Ectodermal cell (in vitro differentiated cells): ENCODE results near the gene LILRB5.
"Not testable (repeated sequence)": the region's sequence is repeated elsewhere in the genome, so short reads cannot be mapped to it uniquely, and the experiment has no call there.

Experiments
- H3K27ac ChIP-seq: 2 replicates; pipeline ENCODE4 v1.7.0; 2013; ENCODE audit warnings: mild to moderate bottlenecking, low read depth, low read length; ENCODE audit not compliant: insufficient read depth, poor library complexity, severe bottlenecking
- H3K27me3 ChIP-seq: 2 replicates; pipeline ENCODE4 v1.7.0; 2013; ENCODE audit warnings: mild to moderate bottlenecking, low read length; ENCODE audit not compliant: insufficient read depth, control insufficient read depth, poor library complexity, severe bottlenecking
- H3K36me3 ChIP-seq: one replicate; pipeline ENCODE4 v1.7.0; 2013; ENCODE audit warnings: low read length; ENCODE audit not compliant: control insufficient read depth, insufficient read depth
- H3K4me1 ChIP-seq: one replicate; pipeline ENCODE4 v1.7.0; 2013; ENCODE audit warnings: low read length; ENCODE audit not compliant: control insufficient read depth, insufficient read depth
- H3K4me3 ChIP-seq: 2 replicates; pipeline ENCODE4 v1.7.0; 2013; ENCODE audit warnings: low read depth, low read length, control low read depth; ENCODE audit not compliant: insufficient read depth
- H3K9me3 ChIP-seq: 2 replicates; pipeline ENCODE4 v1.7.0; 2013; ENCODE audit warnings: mild to moderate bottlenecking, low read length, moderate library complexity; ENCODE audit not compliant: control insufficient read depth
- WGBS, 2 experiments: methylation state at CpG; one replicate each; pipeline ENCODE4 v1.1.7; 2013; ENCODE audit warnings: missing lambda C conversion rate in 2 of 2; 5-methylcytosine and 5-hydroxymethylcytosine counted together

Gene LILRB5

GRCh38 chr19:54243809-54244208 is 13.3 kb downstream of the LILRB5 start:
- WGBS, 2 experiments, result 76 to 83% methylated on average over 3 to 4 of the region's 8 CpGs
- H3K4me3 ChIP-seq, H3K27ac ChIP-seq, H3K27me3 ChIP-seq, H3K4me1 ChIP-seq, H3K36me3 ChIP-seq, H3K9me3 ChIP-seq: not testable (repeated sequence)

GRCh38 chr19:54242646-54243045 is 14.4 kb downstream of the LILRB5 start, which contains the start of gene LILRA6:
LILRA6 (minus strand) TSS chr19:54242790.
- not testable (repeated sequence) for H3K36me3 ChIP-seq, H3K4me3 ChIP-seq, H3K4me1 ChIP-seq, H3K27ac ChIP-seq, H3K9me3 ChIP-seq, H3K27me3 ChIP-seq
- 90 to 91% methylated on average over 6 of the region's 6 CpGs for WGBS, 2 experiments

GRCh38 chr19:54242234-54242633 is 14.8 kb downstream of the LILRB5 start:
- not testable (repeated sequence) for H3K36me3 ChIP-seq, H3K4me1 ChIP-seq, H3K27ac ChIP-seq, H3K27me3 ChIP-seq, H3K4me3 ChIP-seq, H3K9me3 ChIP-seq
- 76 to 86% methylated on average over 3 to 4 of the region's 4 CpGs for WGBS, 2 experiments

- H3K4me3 ChIP-seq, H3K4me1 ChIP-seq, H3K9me3 ChIP-seq, H3K27ac ChIP-seq, H3K27me3 ChIP-seq, H3K36me3 ChIP-seq: not testable (repeated sequence)
- WGBS, 2 experiments, result 82 to 83% methylated on average over 14 to 15 of the region's 22 CpGs
These were observed 16.4 kb downstream of the LILRB5 start for GRCh38 chr19:54240372-54241336.

GRCh38 chr19:54239491-54240371 is 17.3 kb downstream of the LILRB5 start:
- not testable (repeated sequence) for H3K27me3 ChIP-seq, H3K4me3 ChIP-seq, H3K4me1 ChIP-seq, H3K36me3 ChIP-seq, H3K9me3 ChIP-seq, H3K27ac ChIP-seq
- WGBS, 2 experiments, result 85 to 88% methylated on average over 13 of the region's 21 CpGs

- Histone ChIP-seq H3K4me3 (no peak overlapping the region), H3K9me3 (no peaks in the 10 kb centered on the region), H3K27ac (no peak overlapping the region), H3K36me3 (no peaks in the 10 kb centered on the region), H3K4me1 (no peaks in the 10 kb centered on the region), H3K27me3 (peaks cover 9% of the 10 kb centered on the region)
- 76 to 80% methylated on average over 5 of the region's 5 CpGs for WGBS, 2 experiments
These were observed 23.1 kb downstream of the LILRB5 start for GRCh38 chr19:54233941-54234340.

- Histone ChIP-seq H3K9me3 (no peaks in the 10 kb centered on the region), H3K27me3 (peaks cover 9% of the 10 kb centered on the region), H3K36me3 (no peaks in the 10 kb centered on the region), H3K4me1 (no peaks in the 10 kb centered on the region), H3K27ac (no peak overlapping the region), H3K4me3 (no peak overlapping the region)
- 25% methylated on average over 19 of the region's 21 CpGs for WGBS, 2 experiments
These were observed 25.8 kb downstream of the LILRB5 start for GRCh38 chr19:54231077-54231931.

GRCh38 chr19:54230031-54230430 is 27.0 kb downstream of the LILRB5 start:
- Histone ChIP-seq H3K4me1 (no peaks in the 10 kb centered on the region), H3K27me3 (peaks cover 9% of the 10 kb centered on the region), H3K9me3 (no peaks in the 10 kb centered on the region), H3K36me3 (no peaks in the 10 kb centered on the region), H3K27ac (no peak overlapping the region), H3K4me3 (no peak overlapping the region)
- WGBS, 2 experiments, result 87 to 91% methylated on average over 7 of the region's 7 CpGs

GRCh38 chr19:54229146-54229545 is 27.9 kb downstream of the LILRB5 start:
- peaks cover 9% of the 10 kb centered on the region for H3K27me3 ChIP-seq

More at GRCh38 chr19:54229146-54229545, 27.9 kb downstream of the LILRB5 start:
- H3K9me3 ChIP-seq, result no peaks in the 10 kb centered on the region
- no peak overlapping the region for H3K4me3 ChIP-seq
- H3K27ac ChIP-seq, result no peak overlapping the region
- 91 to 92% methylated on average over 8 of the region's 8 CpGs for WGBS, 2 experiments
- H3K4me1 ChIP-seq, result no peaks in the 10 kb centered on the region
- H3K36me3 ChIP-seq, result no peaks in the 10 kb centered on the region
